ENCODE data around the gene RHBDL2. TPM values are rescaled to one million over a fixed set of nuclear protein-coding genes. Genes with fewer than 3 reads are reported as not detected.

Gene RHBDL2
- total RNA-seq, 1 donor from 2014 or later, result not detected

- H3K9me3 Mint-ChIP-seq (ENCODE audit: unreplicated experiment), result no peaks in the 10 kb centered on the region
- H3K79me2 ChIP-seq (ENCODE audit: insufficient read depth, low read length), result peaks cover 52% of the 10 kb centered on the region
Measured at GRCh38 chr1:38870996-38871395, 70.6 kb downstream of the RHBDL2 start.

DNA sequence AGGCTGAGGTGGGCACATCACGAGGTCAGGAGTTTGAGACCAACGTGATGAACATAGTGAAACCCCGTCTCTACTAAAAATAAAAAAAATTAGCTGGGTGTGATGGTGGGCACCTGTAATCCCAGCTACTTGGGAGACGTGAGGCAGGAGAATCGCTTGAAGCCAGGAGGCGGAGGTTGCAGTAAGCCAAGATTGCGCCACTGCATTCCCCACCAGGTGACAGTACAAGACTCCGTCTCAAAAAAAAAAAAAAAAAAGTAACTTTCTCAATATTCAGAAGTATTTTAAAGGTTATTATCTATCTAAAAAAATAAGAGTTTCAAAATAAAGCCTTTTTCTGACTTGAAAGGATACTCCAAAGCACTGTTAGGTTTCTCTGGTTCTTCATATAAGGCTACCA lies 74.4 kb downstream of the RHBDL2 start:
- Mint-ChIP-seq H3K27ac (ENCODE audit: unreplicated experiment) (no peak overlapping the region), H3K4me3 (ENCODE audit: unreplicated experiment) (no peak overlapping the region), H3K36me3 (ENCODE audit: low read depth, unreplicated experiment) (no peaks in the 10 kb centered on the region), H3K9me3 (ENCODE audit: unreplicated experiment) (no peaks in the 10 kb centered on the region), H3K4me1 (ENCODE audit: low read depth, unreplicated experiment) (peaks cover 9% of the 10 kb centered on the region), H3K27me3 (ENCODE audit: low read depth, unreplicated experiment) (no peaks in the 10 kb centered on the region)
- no peak overlapping the region for H3K9ac ChIP-seq (ENCODE audit: low read length)
- FAIRE-seq, result no peak
- H2AFZ ChIP-seq (ENCODE audit: low read depth, low read length), result no peak overlapping the region
- peaks cover 16% of the 10 kb centered on the region for H4K20me1 ChIP-seq (ENCODE audit: insufficient read depth, low read length)
- no peak overlapping the region for H3K4me3 ChIP-seq (ENCODE audit: insufficient read depth, low read depth, low read length)
- H3K27ac ChIP-seq (ENCODE audit: low read depth, low read length), result no peak overlapping the region
- TF ChIP-seq EZH2 (IDR thresholded peaks at IDR 0.05; ENCODE audit: insufficient read depth, low read length), result no peak
- TF ChIP-seq, protein P1, sequence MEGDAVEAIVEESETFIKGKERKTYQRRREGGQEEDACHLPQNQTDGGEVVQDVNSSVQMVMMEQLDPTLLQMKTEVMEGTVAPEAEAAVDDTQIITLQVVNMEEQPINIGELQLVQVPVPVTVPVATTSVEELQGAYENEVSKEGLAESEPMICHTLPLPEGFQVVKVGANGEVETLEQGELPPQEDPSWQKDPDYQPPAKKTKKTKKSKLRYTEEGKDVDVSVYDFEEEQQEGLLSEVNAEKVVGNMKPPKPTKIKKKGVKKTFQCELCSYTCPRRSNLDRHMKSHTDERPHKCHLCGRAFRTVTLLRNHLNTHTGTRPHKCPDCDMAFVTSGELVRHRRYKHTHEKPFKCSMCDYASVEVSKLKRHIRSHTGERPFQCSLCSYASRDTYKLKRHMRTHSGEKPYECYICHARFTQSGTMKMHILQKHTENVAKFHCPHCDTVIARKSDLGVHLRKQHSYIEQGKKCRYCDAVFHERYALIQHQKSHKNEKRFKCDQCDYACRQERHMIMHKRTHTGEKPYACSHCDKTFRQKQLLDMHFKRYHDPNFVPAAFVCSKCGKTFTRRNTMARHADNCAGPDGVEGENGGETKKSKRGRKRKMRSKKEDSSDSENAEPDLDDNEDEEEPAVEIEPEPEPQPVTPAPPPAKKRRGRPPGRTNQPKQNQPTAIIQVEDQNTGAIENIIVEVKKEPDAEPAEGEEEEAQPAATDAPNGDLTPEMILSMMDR (IDR thresholded peaks at IDR 0.05; ENCODE audit: insufficient read depth, low read depth, low read length), result no peak
- H3K4me1 ChIP-seq (ENCODE audit: insufficient read depth, low read length), result peaks cover 2% of the 10 kb centered on the region
- no peak overlapping the region for H3K4me2 ChIP-seq (ENCODE audit: low read length)
- DNase-seq (ENCODE audit: low read depth), result no peak
- no peaks in the 10 kb centered on the region for H3K9me3 ChIP-seq (ENCODE audit: insufficient read depth, low read depth, low read length)
- peaks cover 5% of the 10 kb centered on the region for H3K36me3 ChIP-seq (ENCODE audit: insufficient read depth, low read length)
- H3K79me2 ChIP-seq (ENCODE audit: insufficient read depth, low read length), result peaks cover 42% of the 10 kb centered on the region
- H3K27me3 ChIP-seq (ENCODE audit: insufficient read depth, low read length), result no peaks in the 10 kb centered on the region

More at GRCh38 chr1:38870996-38871395, 70.6 kb downstream of the RHBDL2 start:
- Histone ChIP-seq H3K4me1 (ENCODE audit: insufficient read depth, low read length) (peaks cover 11% of the 10 kb centered on the region), H3K9me3 (ENCODE audit: insufficient read depth, low read depth, low read length) (no peaks in the 10 kb centered on the region), H4K20me1 (ENCODE audit: insufficient read depth, low read length) (peaks cover 17% of the 10 kb centered on the region), H2AFZ (ENCODE audit: low read depth, low read length) (no peak overlapping the region), H3K9ac (ENCODE audit: low read length) (no peak overlapping the region), H3K4me3 (ENCODE audit: insufficient read depth, low read depth, low read length) (no peak overlapping the region), H3K36me3 (ENCODE audit: insufficient read depth, low read length) (no peaks in the 10 kb centered on the region), H3K27ac (ENCODE audit: low read depth, low read length) (no peak overlapping the region), H3K4me2 (ENCODE audit: low read length) (no peak overlapping the region), H3K27me3 (ENCODE audit: insufficient read depth, low read length) (no peaks in the 10 kb centered on the region)
- no peak for TF ChIP-seq EZH2 (IDR thresholded peaks at IDR 0.05; ENCODE audit: insufficient read depth, low read length)
- TF ChIP-seq, protein P1 (IDR thresholded peaks at IDR 0.05; ENCODE audit: insufficient read depth, low read depth, low read length), result no peak
- Mint-ChIP-seq H3K36me3 (ENCODE audit: low read depth, unreplicated experiment) (peaks cover 2% of the 10 kb centered on the region), H3K27me3 (ENCODE audit: low read depth, unreplicated experiment) (no peaks in the 10 kb centered on the region), H3K4me1 (ENCODE audit: low read depth, unreplicated experiment) (peaks cover 6% of the 10 kb centered on the region), H3K4me3 (ENCODE audit: unreplicated experiment) (peak overlapping the region; percentile 67), H3K27ac (ENCODE audit: unreplicated experiment) (no peak overlapping the region)
- DNase-seq (ENCODE audit: low read depth) (no peak), FAIRE-seq (no peak)

- no peaks in the 10 kb centered on the region for H3K9me3 Mint-ChIP-seq (ENCODE audit: unreplicated experiment)
- H4K20me1 ChIP-seq (ENCODE audit: insufficient read depth, low read length), result peaks cover 9% of the 10 kb centered on the region
- no peak overlapping the region for H3K27ac ChIP-seq (ENCODE audit: low read depth, low read length)
- H3K4me3 Mint-ChIP-seq (ENCODE audit: unreplicated experiment), result no peak overlapping the region
- no peak overlapping the region for H2AFZ ChIP-seq (ENCODE audit: low read depth, low read length)
- H3K4me2 ChIP-seq (ENCODE audit: low read length), result no peak overlapping the region
- peaks cover 5% of the 10 kb centered on the region for H3K36me3 ChIP-seq (ENCODE audit: insufficient read depth, low read length)
- H3K27me3 ChIP-seq (ENCODE audit: insufficient read depth, low read length), result no peaks in the 10 kb centered on the region
- peaks cover 35% of the 10 kb centered on the region for H3K79me2 ChIP-seq (ENCODE audit: insufficient read depth, low read length)
- no peaks in the 10 kb centered on the region for H3K36me3 Mint-ChIP-seq (ENCODE audit: low read depth, unreplicated experiment)
- FAIRE-seq (no peak), DNase-seq (ENCODE audit: low read depth) (no peak)
- H3K9ac ChIP-seq (ENCODE audit: low read length), result no peak overlapping the region
- H3K27ac Mint-ChIP-seq (ENCODE audit: unreplicated experiment), result no peak overlapping the region
- H3K4me1 ChIP-seq (ENCODE audit: insufficient read depth, low read length), result peaks cover under 1% of the 10 kb centered on the region
- TF ChIP-seq EZH2 (IDR thresholded peaks at IDR 0.05; ENCODE audit: insufficient read depth, low read length), result no peak
- TF ChIP-seq, protein P1 (IDR thresholded peaks at IDR 0.05; ENCODE audit: insufficient read depth, low read depth, low read length), result no peak
- peaks cover 4% of the 10 kb centered on the region for H3K4me1 Mint-ChIP-seq (ENCODE audit: low read depth, unreplicated experiment)
- no peaks in the 10 kb centered on the region for H3K9me3 ChIP-seq (ENCODE audit: insufficient read depth, low read depth, low read length)
- no peak overlapping the region for H3K4me3 ChIP-seq (ENCODE audit: insufficient read depth, low read depth, low read length)
- no peaks in the 10 kb centered on the region for H3K27me3 Mint-ChIP-seq (ENCODE audit: low read depth, unreplicated experiment)
Measured at GRCh38 chr1:38865112-38865715, 76.4 kb downstream of the RHBDL2 start.

Data from astrocyte (in vitro differentiated cells and primary cell).